ENCODE measurements around the gene MAP3K3.

Gene MAP3K3

GRCh38 chr17:63622574-63623390 lies 565 bp downstream of the MAP3K3 start:
- peak; percentile 77 for DNase-seq

DNA sequence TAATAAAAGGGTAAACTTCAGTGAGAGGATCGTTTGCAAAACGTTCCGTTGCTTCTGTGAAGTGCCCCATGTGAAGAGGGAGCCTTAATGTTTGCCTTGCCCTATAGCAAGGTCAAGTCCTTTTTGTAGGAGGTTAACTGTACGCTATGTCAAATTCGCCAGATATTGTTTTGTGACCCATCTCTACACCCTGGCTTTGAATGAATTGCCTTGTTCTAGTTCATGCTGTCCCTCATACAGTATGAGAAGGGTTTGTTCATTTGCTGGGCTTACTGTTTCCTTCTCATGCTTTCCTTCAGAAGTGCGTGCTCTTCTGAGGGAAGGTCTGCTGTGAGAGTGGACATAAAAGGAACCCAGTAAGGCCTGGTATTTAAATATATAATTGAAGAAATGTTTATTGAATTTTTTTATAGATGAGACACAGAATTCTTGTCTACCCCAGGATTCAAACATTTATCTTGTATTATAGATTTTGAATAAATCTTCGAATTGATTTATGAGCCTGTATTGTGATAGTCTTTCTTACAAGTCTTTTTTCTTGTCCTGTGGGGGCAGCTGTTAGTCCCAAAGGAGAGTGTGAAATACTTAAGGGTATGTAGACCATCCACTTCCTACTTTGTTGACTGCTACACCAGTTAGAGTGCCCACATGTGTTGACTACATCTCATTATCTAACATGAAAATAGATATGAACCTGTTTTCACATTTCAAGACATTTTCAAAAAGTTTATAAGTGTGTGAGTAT lies 1.7 kb downstream of the MAP3K3 start:
- no peak for DNase-seq

DNA sequence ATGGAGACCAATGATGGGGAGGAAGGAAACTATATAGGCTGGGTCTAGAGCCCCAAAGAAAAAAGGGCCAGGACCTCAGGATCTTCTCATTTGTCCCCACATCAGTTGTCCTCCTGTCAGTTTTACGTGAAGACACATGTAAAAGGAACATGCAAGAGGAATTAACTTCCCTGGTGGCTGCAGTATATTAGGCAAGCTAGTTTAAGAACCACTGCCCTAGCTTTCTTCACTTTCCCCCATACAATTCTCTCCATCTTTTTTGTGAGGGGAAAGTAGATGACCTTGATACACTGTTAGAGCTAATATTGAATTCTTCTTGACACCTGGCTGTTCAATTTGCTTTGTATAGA lies 2.3 kb downstream of the MAP3K3 start:
- DNase-seq, result no peak

- no peak for DNase-seq
Measured at GRCh38 chr17:63626551-63627180, 4.4 kb downstream of the MAP3K3 start.

DNA sequence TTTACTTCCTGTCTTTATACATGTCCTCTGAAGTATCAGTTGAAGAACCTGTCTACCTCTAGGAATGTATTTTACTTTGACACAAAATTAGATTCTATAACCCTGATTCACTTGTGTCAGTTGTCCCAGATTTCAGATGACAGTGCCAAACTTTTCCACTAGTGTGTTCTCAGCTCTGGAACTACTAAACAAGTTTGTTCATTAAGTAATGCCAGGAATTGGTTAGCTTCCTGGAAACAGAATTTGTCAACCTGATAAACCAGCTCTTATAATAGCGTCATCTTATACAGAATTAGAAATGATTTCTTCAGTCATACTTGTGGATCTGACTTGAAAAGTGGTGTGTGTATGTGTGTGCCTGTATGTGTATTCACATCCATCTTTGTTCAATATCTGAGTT lies 7.4 kb downstream of the MAP3K3 start:
- DNase-seq, result no peak

- no peak for DNase-seq
Measured at GRCh38 chr17:63631062-63631461, 8.8 kb downstream of the MAP3K3 start.

DNA sequence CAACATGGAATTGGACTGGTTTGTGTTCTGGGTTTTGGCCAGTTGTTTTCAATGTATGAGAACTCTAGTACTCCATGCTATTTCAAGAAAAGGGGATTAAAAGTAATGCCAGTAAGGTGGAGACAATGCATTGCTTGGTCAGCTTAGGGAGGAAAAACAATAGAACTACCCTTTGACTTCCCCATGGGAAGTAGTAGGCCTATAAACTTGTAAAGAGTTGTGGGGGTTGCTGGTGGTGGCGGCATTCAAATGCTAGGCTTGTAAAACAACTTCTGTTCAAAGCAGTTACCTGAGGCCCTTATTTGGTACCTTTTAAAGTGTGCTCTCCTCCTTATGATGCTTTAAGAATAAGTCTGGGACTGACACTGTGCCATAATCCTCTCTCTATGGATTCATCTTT lies 9.4 kb downstream of the MAP3K3 start:
- no peak for DNase-seq

GRCh38 chr17:63633742-63634141 lies 11.5 kb downstream of the MAP3K3 start:
- no peak for DNase-seq

- no peak for DNase-seq
Measured at GRCh38 chr17:63634163-63634562, 11.9 kb downstream of the MAP3K3 start.

DNA sequence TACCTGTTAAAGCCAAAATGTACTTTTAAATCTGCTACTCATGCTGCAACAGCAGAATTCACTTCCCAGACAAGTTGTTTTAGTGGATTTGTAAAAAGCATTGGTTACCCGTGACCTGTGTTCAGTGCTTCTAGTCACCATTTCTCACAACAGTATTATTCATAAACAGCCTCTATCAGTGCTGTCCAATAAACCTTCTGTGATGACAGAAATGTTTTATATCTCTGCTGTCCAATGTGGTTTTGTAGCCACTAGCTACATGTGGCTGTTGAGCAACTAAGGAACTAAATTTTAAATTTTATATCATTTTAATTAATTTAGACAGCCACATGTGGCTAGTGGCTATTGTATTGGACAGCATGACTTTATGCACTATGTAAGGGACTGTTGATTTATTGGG lies 12.6 kb downstream of the MAP3K3 start:
- no peak for DNase-seq

- no peak for DNase-seq
Measured at GRCh38 chr17:63635290-63635689, 13.1 kb downstream of the MAP3K3 start.

DNA sequence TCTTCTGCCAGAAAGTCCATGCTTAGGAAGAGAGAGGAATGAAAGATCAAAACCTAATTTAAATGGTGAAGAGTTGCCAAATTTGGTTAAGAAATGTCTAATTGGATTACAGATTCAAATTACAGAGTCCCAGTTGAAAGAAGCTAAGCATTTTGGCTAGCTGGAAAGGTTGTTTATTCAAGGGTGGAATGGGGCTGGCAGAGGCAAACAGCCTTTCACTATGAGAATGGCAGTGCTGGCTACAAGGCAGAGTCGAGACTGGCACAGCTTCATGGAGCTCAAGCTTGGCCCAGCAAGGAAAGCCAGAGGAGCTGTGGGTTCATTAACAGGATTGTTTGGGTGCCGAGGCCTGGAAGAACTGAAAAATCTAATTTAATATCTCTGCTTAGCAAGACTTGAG lies 13.6 kb downstream of the MAP3K3 start:
- DNase-seq, result no peak

DNA sequence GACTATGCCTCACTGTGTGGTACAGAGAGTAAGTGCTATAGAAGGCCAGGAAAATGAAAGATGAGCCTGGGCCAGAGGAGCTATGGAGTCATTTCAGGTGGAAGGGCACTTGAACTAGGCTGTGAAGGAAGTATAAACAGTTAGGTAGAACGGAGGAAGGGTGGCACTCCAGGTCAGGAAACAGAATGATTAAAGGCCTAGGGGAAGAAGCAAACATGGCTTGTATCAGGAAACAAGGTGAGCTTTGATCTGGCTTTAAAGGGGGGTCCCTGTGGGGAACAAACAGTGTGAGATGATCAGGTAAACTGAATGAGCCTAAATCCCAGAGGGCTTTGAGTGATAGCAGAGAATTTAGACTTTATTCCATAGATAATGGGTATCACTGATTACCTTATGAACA lies 16.9 kb downstream of the MAP3K3 start:
- peak; percentile 31 for DNase-seq

DNA sequence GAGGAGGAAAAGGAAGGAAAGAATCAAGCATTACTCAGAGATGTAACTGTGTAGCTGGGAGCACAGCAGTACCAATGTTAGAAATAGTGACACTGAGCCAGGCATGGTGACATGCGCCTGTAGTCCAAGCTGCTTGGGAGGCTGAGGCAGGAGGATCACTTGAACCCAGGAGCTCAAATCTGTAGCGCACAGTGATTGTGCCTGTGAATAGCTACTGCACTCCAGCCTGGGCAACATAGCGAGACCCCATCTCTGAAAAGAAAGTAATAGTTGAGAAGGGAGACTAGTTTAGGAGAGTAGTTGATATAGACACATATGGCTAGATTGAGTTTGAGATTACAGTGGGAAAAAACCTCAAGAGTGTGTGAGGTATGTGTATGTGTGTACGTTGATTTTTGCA lies 17.8 kb downstream of the MAP3K3 start:
- DNase-seq, result no peak

- DNase-seq, result no peak
Measured at GRCh38 chr17:63641692-63642448, 19.7 kb downstream of the MAP3K3 start.

DNA sequence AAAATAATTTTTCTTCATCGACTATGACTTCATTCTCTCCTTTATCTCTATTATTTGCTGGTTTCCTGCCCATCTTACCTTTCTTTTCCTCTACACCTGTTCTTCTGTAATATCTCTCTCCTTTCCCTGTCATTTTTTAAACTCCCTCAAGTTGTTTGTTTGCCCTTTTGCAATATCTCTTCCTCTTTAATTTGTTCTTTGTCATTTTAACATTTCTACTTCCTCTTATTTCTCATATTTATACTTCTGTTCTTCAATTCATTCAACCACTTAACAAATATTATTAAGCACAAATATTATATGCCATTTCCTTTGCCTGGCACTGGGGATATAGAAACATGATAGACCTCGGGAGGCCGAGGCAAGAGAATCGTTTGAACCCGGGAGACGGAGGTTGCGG lies 22.6 kb downstream of the MAP3K3 start:
- no peak for DNase-seq

DNA sequence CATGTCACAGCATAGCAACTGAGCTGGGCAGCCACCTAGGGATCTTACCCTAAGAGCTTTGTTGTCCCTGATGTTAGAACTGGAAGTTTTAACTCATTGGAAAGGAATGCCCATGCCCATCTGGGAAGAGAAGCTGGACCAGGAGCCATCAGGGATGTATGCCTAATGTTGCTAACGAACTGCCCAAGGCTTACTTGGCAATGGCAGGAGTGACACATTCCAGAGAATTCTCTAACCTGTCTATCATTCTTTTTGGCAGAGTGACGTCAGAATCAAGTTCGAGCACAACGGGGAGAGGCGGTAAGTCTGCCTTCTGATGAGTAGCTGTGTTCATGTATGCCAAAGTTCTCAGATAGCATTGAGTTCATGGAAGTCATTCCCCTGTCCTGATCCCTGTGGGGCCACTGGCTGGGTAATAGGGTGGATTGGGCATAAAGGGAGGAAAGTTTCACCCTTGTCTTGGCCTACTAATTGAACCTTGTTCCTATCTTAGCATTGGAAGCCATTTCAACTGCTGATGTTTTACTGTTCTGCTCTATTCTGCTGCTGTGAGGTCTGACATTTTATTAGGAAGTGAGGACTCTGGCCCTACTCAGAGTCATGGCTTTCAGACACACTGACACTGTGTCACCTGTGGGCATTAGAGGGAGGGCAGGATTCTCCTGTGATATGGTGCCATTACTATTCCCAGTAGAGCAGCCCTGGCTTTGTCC lies 23.7 kb downstream of the MAP3K3 start:
- DNase-seq, result no peak

DNA sequence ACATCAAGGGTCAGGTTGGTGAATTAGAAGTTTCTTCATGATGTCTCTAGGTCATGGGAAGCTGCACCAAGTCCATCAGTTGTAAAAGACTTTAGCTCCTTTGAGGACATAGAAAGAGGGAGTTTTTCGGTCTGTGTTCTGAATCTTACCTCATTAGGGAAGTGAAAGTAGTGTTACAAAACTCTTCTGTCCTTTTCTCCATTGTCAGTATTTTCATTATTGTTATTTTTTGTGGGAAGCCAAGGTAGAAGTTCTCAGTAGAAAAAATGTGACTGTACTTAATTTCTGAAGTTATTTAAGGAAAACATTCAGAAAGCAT lies 24.2 kb downstream of the MAP3K3 start:
- no peak for DNase-seq

DNA sequence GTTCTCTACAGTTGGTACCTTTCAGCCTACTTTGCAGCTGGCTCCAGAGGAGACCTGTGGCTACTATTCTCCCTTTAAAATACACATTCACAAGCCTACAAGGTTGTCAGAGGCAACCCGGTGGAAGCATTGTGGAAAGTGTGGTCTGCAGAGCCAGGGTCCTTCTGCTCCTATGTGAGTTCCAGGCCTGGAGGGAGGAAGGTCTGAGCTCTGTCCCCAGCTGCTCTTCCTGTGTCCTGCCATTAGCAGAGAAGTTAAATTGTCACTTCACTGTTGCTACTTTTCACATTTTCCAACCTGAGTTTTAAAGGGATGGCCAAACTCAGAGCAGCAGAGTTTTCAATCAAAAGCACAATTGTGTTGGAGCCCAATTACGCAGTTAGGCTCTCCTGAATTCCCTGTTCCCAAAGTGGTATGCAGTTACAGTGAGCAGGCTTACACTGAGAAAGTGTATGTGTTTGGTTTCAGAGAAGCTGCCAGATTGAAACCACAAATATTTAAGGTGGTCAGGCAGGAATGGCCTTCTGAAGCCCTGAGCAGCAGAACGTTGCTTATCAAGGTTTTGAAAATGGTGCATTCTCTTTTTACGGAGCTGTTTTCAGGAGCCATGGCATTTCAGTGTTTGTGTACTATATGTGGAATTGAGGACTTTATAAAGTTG lies 25.0 kb downstream of the MAP3K3 start:
- no peak for DNase-seq

GRCh38 chr17:63647936-63648335 lies 25.7 kb downstream of the MAP3K3 start:
- no peak for DNase-seq

DNA sequence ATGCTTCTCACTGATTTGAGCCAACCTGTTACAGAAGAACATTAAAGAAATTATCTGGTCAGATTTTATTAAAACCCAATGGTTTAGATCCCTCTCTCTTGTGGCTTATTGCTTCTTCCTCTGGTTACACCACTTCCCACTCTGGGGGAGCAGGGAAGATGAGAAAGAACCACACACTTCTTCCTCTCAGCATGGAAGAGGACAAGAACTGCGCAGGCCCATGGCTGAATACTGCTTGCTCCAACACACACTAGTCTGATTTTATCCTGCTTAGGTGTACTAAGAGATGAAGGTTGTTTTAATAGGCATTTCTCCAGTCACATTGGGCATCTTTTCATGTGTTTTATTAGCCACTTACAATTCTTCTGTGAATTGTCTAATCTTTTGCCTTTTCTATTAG lies 27.6 kb downstream of the MAP3K3 start:
- no peak for DNase-seq

DNA sequence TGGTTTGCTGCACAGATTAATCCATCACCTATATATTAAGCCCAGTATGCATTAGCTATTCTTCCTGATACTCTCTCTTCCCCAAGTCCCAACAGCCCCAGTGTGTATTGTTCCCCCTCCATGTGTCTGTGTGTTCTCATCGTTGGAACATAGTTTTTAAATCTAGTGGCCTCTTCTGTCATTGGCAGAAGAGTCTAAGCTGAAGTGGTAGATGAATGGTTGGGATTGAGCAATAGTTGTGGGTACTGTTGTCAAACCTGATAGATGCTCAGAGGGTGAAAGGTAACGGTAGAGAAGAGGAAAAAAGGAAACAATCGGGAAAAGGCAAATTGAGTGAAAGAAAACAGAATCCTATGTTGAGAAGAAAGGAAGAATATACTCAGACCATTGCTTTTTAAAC lies 29.9 kb downstream of the MAP3K3 start:
- no peak for DNase-seq

Measured in DMS53 (cell line).